KOPT-K1 (cell line): ENCODE data around the gene ZC3H7B.
"Not testable (repeated sequence)": the region's sequence is repeated elsewhere in the genome, so short reads cannot be mapped to it uniquely, and the experiment has no call there.

Source experiments
- H3K27ac ChIP-seq: fragments of 200-600 bp; sonication (generic); 2 replicates; pipeline ENCODE4 v1.5.1; 2016; ENCODE audit warnings: antibody characterized with exemption, mild to moderate bottlenecking, low read depth, low read length; ENCODE audit not compliant: poor library complexity, severe bottlenecking
- H3K36me3 ChIP-seq: fragments of 200-600 bp; sonication (generic); 2 replicates; pipeline ENCODE4 v1.5.1; 2017; ENCODE audit warnings: antibody characterized with exemption, mild to moderate bottlenecking, low read length, moderate library complexity; ENCODE audit not compliant: insufficient read depth
- H3K9me3 ChIP-seq: fragments of 200-600 bp; sonication (generic); 2 replicates; pipeline ENCODE4 v1.5.1; 2017; ENCODE audit warnings: antibody characterized with exemption, low read length, mild to moderate bottlenecking; ENCODE audit not compliant: insufficient read depth, poor library complexity, severe bottlenecking

ZC3H7B gene

DNA sequence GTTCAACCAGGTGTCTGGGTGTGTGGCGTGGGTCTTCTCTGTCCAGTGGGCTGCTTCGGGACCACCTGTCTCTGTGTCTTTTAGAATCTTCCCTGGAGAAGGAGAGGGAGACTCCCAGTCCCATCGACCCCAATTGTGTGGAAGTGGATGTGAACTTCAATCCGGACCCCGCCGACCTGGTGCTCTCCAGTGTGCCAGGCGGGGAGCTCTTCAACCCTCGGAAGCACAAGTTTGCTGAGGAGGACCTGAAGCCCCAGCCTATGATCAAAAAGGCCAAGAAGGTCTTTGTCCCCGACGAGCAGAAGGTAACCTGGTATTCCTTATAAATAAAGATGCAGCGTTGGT lies 92.7 kb downstream of the ZC3H7B start:
- Histone ChIP-seq H3K9me3 (no peaks in the 10 kb centered on the region), H3K27ac (no peak overlapping the region), H3K36me3 (peaks cover 13% of the 10 kb centered on the region; the same call in 1 of the 2 replicates)

DNA sequence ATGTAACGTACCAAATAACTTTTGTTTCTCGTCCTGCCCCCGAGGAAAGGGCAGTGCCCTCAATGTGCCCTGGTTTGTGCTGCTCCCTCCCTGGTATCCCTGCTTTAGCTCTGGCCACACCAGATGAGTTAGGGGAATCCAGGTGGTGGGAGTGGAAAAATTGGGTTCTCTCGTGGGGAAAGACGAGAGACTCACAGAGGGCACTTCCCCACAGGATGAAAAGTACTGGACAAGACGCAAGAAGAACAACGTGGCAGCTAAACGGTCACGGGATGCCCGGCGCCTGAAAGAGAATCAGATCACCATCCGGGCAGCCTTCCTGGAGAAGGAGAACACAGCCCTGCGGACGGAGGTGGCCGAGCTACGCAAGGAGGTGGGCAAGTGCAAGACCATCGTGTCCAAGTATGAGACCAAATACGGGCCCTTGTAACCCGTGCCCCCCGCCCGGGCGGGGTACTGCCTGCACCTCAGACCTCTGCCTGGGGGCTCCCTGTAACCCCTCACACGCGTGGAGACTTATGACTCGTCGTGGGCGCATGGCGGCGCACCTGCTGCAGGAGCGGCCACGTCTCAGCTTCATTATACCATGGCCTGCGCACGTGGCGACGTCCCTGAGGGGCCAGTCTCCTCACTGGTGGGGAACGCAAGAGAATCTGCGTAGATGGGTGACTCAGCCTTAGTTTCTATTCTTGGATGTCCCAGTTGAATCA lies 94.4 kb downstream of the ZC3H7B start:
- Histone ChIP-seq H3K27ac (no peak overlapping the region), H3K36me3 (peaks cover 13% of the 10 kb centered on the region; the same call in 1 of the 2 replicates), H3K9me3 (no peaks in the 10 kb centered on the region)

DNA sequence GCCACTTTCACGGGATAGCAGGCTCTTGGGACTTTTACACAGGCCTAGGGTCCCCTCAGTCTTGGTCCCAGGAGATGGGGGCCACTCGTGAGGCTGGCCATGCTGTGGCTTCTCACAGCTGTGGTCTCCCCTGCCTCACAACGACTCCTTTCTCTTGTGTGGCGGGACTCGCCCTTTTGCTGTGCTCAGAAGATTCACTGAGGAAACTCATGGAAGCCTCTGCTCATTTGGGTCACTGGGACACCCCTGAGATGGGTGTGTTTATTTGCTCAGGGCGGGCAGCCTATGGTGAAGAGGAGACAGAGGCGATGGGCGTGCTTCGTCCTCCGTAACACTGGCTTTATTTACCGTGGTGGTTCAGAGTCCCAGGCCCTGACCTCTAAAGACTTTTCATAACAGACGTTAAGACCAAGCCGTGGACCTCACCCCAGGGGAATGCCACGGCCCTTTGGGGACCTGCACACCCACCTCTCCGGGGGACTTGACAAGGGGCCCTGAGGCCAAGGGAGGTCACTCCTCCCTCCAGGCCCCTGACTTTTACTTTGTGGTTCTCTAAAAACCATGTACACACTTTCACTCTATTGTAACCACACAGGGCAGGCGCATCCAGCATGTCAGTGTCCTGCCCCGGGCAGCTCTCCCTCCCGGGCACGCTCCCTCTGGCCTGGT lies 96.0 kb downstream of the ZC3H7B start:
- Histone ChIP-seq H3K36me3 (peaks cover 13% of the 10 kb centered on the region; the same call in 1 of the 2 replicates), H3K27ac (no peak overlapping the region), H3K9me3 (no peaks in the 10 kb centered on the region)

DNA sequence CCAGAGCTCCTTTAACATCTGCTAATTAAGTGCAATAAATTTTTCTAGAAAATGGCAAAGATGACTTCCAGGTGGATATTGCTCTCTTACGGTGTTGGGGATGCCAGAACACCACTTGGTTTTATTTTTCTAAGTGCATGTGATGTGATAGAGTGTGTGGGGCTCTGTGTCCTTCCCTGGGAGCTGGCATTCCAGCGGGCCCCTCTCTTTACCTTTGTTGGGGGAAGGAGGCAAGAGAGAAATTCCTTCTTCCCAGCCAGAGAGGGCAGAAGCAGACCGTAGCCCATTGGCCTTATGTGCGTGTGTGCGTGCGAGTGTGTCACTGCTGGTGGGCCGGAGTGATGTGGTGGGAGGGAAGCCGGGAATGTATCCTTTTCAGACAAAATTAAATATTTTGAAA lies 97.6 kb downstream of the ZC3H7B start:
- Histone ChIP-seq H3K27ac (no peak overlapping the region), H3K36me3 (peaks cover 13% of the 10 kb centered on the region; the same call in 1 of the 2 replicates), H3K9me3 (no peaks in the 10 kb centered on the region)

DNA sequence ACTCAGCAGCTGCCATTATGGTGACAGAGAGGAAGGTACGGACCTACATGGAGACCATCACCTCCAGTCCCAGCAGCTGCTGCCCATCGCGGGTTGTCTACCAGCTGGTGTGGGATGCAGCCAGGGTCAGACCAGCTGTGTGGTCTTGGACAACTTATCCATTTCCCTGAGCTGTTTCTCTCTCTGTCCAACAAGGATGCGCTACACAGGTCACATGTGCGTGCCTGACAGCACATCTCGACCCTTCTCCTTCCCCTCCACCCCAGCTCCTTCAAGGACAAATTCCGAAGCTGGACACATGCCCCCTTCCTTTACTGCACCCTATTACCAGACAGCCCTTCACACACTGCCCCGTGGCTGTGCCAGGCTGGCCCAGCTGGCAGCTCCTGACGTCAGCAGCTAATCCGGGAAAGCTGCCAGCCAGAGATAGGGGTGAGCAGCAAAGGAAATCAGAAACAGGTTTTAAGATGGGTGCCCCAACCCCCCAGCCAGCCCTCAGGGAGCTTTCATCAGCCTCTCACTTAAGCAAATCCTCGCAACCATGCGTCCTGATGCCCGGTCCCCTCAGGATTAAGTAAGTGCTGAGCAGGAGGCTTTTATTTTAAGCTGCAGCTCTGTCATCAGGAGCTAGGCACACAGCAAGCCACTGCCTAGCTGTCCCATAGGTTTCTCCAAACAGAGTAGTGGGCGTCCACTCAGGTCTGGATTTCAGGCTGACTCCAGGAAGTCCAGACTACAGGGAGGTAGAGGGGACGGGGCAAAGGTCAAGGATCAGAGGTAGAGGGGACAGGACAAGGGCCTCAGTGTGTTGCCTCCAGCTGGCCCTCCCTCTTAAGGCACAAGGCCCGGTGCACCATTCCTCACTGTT lies 100.7 kb downstream of the ZC3H7B start:
- no peak overlapping the region for H3K27ac ChIP-seq
- H3K9me3 ChIP-seq, result no peaks in the 10 kb centered on the region
- no peaks in the 10 kb centered on the region for H3K36me3 ChIP-seq

DNA sequence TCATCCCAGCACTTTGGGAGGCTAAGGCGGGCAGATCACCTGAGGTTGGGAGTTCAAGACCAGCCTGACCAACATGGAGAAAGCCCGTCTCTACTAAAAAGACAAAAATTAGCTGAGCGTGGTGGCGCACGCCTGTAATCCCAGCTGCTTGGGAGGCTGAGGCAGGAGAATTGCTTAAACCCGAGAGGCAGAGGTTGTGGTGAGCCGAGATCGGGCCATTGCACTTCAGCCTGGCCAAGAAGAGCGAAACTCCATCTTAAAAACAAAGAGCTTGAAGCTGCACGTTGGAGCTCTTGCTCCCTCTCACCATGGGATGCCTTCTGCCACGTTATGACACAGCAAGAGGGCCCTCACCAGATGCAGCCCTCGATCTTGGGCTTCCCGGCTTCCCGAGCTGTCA lies 101.5 kb downstream of the ZC3H7B start:
- not testable (repeated sequence) for H3K9me3 ChIP-seq, H3K27ac ChIP-seq, H3K36me3 ChIP-seq

DNA sequence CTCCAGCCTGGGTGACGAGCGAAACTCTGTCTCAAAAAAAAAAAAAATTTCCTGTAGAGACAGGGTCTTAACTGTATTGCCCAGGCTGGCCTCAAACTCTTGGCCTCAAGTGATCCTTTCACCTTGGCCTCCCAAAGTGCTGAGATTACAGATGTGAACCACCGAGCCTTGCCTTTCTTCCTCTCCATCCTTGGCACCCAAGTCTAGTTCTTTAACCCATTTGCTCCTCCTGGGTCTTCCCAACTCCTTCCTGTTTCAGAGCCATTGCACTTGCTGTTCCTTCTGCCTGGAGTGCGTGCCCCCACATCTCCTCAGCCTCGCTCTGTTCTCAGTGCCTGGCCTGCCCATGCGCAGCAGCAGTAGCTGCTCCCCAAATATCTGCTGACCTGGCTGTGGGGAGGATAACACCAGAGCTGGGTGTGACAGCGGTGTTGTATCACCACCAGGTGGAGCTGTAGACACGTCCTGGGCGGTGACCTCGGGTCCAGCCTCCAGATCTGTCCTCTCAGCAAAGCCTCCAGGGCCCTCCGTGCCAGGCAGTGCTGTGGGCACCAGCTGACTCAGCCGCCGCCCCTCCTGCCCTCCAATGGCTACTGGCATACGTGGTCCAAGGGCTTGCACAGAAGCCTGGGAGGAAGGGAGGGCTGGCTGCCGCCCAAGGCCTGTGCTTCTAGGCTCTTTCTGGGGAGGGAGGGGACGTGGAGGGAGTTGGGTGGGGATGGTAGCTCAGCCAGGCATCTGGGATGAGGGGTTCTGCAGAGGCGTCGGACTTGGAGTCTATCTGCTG lies 102.4 kb downstream of the ZC3H7B start:
- Histone ChIP-seq H3K27ac (no peak overlapping the region), H3K9me3 (no peaks in the 10 kb centered on the region), H3K36me3 (no peaks in the 10 kb centered on the region)

DNA sequence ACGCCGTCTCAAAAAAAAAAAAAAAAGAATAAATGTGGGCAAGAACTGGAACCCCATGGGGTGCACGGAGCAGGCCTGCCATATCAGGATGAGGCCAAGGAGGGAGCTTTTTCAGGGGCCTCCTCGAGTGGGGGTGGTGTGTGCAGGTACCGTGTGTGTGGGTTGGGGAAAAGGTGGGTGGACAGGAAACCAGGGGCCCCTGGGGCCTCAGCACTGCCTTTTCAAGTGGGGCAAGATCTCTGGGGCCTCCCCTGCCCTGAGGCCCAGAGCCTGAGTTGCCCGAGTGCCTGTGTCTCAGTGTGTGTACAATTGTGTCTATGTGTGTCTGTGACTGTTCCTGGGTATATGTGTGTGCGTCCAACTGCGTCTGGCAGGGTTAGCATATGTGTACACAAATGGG lies 104.3 kb downstream of the ZC3H7B start:
- H3K36me3 ChIP-seq, result no peaks in the 10 kb centered on the region
- H3K9me3 ChIP-seq, result no peaks in the 10 kb centered on the region
- H3K27ac ChIP-seq, result no peak overlapping the region

DNA sequence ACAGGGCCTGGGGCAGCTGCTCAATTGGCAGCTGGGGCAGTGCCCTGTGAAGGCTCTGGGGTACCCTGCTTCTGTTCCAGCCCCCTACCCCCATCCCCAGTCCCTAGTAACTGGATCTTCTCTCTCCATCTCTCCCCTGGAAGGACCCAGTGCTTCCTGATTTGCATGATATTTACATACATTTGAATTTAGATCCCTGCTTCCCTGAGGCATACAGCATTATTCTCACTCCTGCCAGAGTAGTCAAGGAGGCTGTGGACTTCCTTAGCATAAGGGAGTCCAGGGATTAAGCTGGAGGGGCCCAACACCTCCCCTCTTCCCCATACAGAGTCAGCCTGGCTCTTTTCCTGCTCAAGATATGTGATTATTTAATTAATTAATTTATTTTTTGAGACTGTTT lies 105.1 kb downstream of the ZC3H7B start:
- Histone ChIP-seq H3K27ac (no peak overlapping the region), H3K36me3 (no peaks in the 10 kb centered on the region), H3K9me3 (no peaks in the 10 kb centered on the region)

DNA sequence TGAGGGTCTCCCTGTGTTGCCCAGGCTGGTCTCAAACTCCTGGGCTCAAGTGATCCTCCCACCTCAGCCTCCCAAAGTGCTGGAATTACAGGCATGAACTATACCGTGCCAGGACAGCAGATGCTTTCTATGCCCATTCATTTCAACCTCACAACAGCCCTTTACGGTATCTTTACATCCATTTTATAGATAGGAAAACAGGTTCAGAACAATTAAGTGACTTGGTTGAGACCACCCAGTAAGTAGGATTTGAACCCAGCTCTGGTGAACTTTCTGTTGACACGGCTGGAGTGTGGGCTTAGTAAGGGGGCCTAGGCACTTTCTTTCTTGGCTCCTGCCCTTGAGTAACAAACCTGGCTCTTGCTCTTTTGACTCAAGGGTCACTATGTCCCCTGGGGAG lies 106.1 kb downstream of the ZC3H7B start:
- H3K27ac ChIP-seq, result no peak overlapping the region
- H3K36me3 ChIP-seq, result no peaks in the 10 kb centered on the region
- no peaks in the 10 kb centered on the region for H3K9me3 ChIP-seq

DNA sequence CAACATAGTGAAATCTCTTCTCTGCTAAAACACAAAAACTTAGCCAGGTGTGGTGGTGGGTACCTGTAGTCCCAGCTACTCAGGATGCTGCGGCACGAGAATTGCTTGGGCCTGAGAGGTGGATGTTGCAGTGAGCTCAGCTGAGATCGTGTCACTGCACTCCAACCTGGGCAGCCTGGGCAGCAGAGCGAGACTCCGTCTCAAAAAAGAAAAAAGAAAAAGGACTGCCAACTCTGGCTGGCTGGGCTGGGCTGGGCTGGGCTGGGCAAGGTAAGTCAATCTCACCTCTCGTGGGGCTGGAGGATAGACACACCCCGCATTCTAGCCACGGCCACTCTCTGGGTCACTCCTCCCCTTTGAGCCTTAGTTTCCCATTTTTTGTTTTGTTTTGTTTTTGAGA lies 107.3 kb downstream of the ZC3H7B start:
- no peaks in the 10 kb centered on the region for H3K9me3 ChIP-seq
- H3K36me3 ChIP-seq, result no peaks in the 10 kb centered on the region
- H3K27ac ChIP-seq, result no peak overlapping the region
